ENCODE measurements around the gene CD48. TPM values are rescaled to one million over a fixed set of nuclear protein-coding genes. Genes with fewer than 3 reads are reported as not detected.
A peak's percentile ranks its signal among the peaks of the same experiment; 100 is the strongest.

The CD48 gene
- total RNA-seq, 1 experiment from 2014 or later: not detected

DNA sequence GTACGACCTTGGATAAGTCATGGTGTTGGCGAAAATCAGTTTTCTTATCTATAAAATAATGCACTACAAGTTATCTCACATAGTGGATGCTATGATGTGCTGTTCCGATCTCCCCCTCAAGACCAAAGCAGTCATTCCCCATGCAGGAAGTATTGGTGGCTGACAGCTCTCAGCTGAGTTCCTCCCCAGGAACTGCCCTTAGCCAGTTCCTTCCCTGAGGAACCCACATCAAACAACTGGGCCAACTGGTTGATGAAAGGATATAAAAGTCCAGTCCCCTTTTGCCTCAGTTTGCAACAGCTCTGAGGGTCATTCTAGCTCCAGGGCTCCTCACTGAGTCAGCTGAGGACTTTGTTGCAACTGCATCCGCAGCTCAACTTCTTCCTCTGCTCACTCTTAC lies 48.7 kb downstream of the CD48 start:
- peaks cover 35% of the 10 kb centered on the region for H3K4me1 ChIP-seq
- H3K36me3 Mint-ChIP-seq (ENCODE audit: insufficient read depth, unreplicated experiment): no peaks in the 10 kb centered on the region
- H3K9me3 ChIP-seq: peaks cover 4% of the 10 kb centered on the region; the same call in 1 of the 2 replicates
- no peak overlapping the region for H3K4me3 Mint-ChIP-seq (ENCODE audit: unreplicated experiment)
- H3K27me3 Mint-ChIP-seq (ENCODE audit: insufficient read depth, unreplicated experiment): no peaks in the 10 kb centered on the region
- H3K36me3 ChIP-seq (ENCODE audit: control insufficient read depth, insufficient read depth, low read length): no peaks in the 10 kb centered on the region
- H3K27me3 ChIP-seq (replicated peaks; ENCODE audit: control insufficient read depth, insufficient read depth, low read length): no peaks in the 10 kb centered on the region
- POLR2A ChIA-PET: no interaction called here
- no TSS peak for BruUV-seq (replicated peaks)
- H3K27ac Mint-ChIP-seq (ENCODE audit: unreplicated experiment): no peak overlapping the region
- peaks cover 38% of the 10 kb centered on the region for H3K4me1 Mint-ChIP-seq (ENCODE audit: low read depth, unreplicated experiment)
- TF ChIP-seq CTCF (IDR thresholded peaks at IDR 0.05; ENCODE audit: insufficient read depth in 1 of 2, low read depth in 1 of 2, low read length in 1 of 2, severe bottlenecking in 1 of 2, unreplicated experiment in 1 of 2): no peak
- no peak overlapping the region for H3K4me3 ChIP-seq (ENCODE audit: low read depth, low read length)
- DNase-seq: no peak
- H3K9me3 Mint-ChIP-seq (ENCODE audit: unreplicated experiment): peaks cover 9% of the 10 kb centered on the region
- intact Hi-C loops (cut with micrococcal nuclease; ENCODE audit: unreplicated experiment): no loop called here
- CTCF ChIA-PET: no interaction called here

DNA sequence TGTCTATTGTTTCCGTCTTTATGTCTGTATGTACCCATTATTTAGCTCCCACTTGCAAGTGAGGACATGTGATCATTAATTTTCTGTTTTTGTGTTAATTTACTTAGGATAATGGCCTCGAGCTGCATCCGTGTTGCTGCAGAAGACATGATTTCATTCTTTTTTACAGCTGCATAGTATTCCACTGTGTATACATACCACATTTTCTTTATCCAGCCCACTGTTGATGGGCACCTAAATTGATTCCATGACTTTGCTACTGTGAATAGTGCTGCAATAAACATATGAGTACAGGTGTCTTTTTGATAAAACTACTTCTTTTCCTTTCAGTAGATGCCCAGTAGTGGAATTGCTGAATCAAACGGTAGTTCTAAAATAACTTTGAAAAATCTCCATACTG lies 52.1 kb downstream of the CD48 start:
- H3K4me1 Mint-ChIP-seq (ENCODE audit: low read depth, unreplicated experiment): peaks cover 22% of the 10 kb centered on the region
- H3K9me3 ChIP-seq: no peaks in the 10 kb centered on the region
- no peaks in the 10 kb centered on the region for H3K27me3 Mint-ChIP-seq (ENCODE audit: insufficient read depth, unreplicated experiment)
- H3K27ac Mint-ChIP-seq (ENCODE audit: unreplicated experiment): peak overlapping the region; percentile 38
- no peak for TF ChIP-seq CTCF (IDR thresholded peaks at IDR 0.05; ENCODE audit: insufficient read depth in 1 of 2, low read depth in 1 of 2, low read length in 1 of 2, severe bottlenecking in 1 of 2, unreplicated experiment in 1 of 2)
- no peak overlapping the region for H3K4me3 ChIP-seq (ENCODE audit: low read depth, low read length)
- intact Hi-C loops (cut with micrococcal nuclease; ENCODE audit: unreplicated experiment): loop anchor here (2.0 kb wide), 1 partner anchor 15 kb away; no protein-coding TSS in a partner anchor
- H3K4me1 ChIP-seq: peaks cover 34% of the 10 kb centered on the region
- CTCF ChIA-PET: no interaction called here
- POLR2A ChIA-PET: no interaction called here
- no peak for DNase-seq
- peaks cover 9% of the 10 kb centered on the region for H3K9me3 Mint-ChIP-seq (ENCODE audit: unreplicated experiment)
- no peaks in the 10 kb centered on the region for H3K36me3 Mint-ChIP-seq (ENCODE audit: insufficient read depth, unreplicated experiment)
- BruUV-seq (replicated peaks): no TSS peak
- H3K4me3 Mint-ChIP-seq (ENCODE audit: unreplicated experiment): peak overlapping the region; percentile 7
- H3K36me3 ChIP-seq (ENCODE audit: control insufficient read depth, insufficient read depth, low read length): no peaks in the 10 kb centered on the region
- H3K27me3 ChIP-seq (replicated peaks; ENCODE audit: control insufficient read depth, insufficient read depth, low read length): no peaks in the 10 kb centered on the region

DNA sequence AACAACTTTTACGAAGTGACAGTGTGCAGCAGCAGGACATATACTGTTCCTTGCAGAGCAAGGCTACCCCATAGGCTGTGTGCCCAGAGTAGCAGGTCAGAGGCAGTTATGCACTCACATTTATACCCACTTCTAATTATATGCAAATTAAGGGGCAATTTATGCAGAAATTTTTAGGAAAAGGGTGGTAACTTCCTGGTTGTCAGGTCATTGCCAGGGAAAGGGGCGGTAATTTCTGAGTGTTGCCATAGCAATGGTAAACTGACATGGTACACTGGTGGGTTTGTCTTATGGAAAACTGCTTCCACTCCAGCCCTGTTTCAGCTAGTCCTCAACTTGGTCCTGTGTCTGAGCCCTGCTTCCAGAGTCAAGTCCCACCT lies 52.8 kb downstream of the CD48 start:
- DNase-seq: peak; percentile 60 to 61
- Histone ChIP-seq H3K4me1 (peaks cover 38% of the 10 kb centered on the region), H3K27me3 (replicated peaks; ENCODE audit: control insufficient read depth, insufficient read depth, low read length) (no peaks in the 10 kb centered on the region), H3K36me3 (ENCODE audit: control insufficient read depth, insufficient read depth, low read length) (no peaks in the 10 kb centered on the region), H3K9me3 (no peaks in the 10 kb centered on the region), H3K4me3 (ENCODE audit: low read depth, low read length) (no peak overlapping the region)
- peak overlapping the region; percentile 28 for H3K4me3 Mint-ChIP-seq (ENCODE audit: unreplicated experiment)
- no TSS peak for BruUV-seq (replicated peaks)
- no peak for TF ChIP-seq CTCF (IDR thresholded peaks at IDR 0.05; ENCODE audit: insufficient read depth in 1 of 2, low read depth in 1 of 2, low read length in 1 of 2, severe bottlenecking in 1 of 2, unreplicated experiment in 1 of 2)
- intact Hi-C loops (cut with micrococcal nuclease; ENCODE audit: unreplicated experiment): loop anchor here (1.0 to 2.0 kb wide), 4 partner anchors 16 to 41 kb away; no protein-coding TSS in a partner anchor
- no peaks in the 10 kb centered on the region for H3K36me3 Mint-ChIP-seq (ENCODE audit: insufficient read depth, unreplicated experiment)
- ChIA-PET CTCF (interaction anchor here (0.6 kb wide), 1 partner anchor 545 kb away, joined by 3 read pairs; no protein-coding TSS in a partner anchor), POLR2A (no interaction called here)
- no peaks in the 10 kb centered on the region for H3K27me3 Mint-ChIP-seq (ENCODE audit: insufficient read depth, unreplicated experiment)
- H3K4me1 Mint-ChIP-seq (ENCODE audit: low read depth, unreplicated experiment): peaks cover 22% of the 10 kb centered on the region
- peak overlapping the region; percentile 38 for H3K27ac Mint-ChIP-seq (ENCODE audit: unreplicated experiment)
- peaks cover 9% of the 10 kb centered on the region for H3K9me3 Mint-ChIP-seq (ENCODE audit: unreplicated experiment)
